Endothelial cell of umbilical vein (primary cell): ENCODE results near the gene PTPRO.

Source experiments
- JUN ChIP-seq: IDR thresholded peaks from 2 replicates; pipeline ENCODE4 v1.6.1; 2011; ENCODE audit warnings: borderline replicate concordance, low read depth; ENCODE audit not compliant: insufficient read length, insufficient read depth
- POLR2A ChIP-seq: IDR thresholded peaks from 2 replicates; pipeline ENCODE4 v1.6.1; 2012; ENCODE audit warnings: low read depth, mild to moderate bottlenecking, control low read depth, low read length
- POLR2AphosphoS5 ChIP-seq: IDR thresholded peaks from 2 replicates; pipeline ENCODE4 v1.6.1; 2012; ENCODE audit warnings: low read depth, mild to moderate bottlenecking, control low read depth, low read length, moderate library complexity; ENCODE audit not compliant: insufficient read depth
- TF ChIP-seq, protein P1 (sequence below), 2 donors: IDR thresholded peaks; 1 replicate in 1 of 2; 2 replicates in 1 of 2; pipeline ENCODE4 v1.5.1; 2011; ENCODE audit warnings: low read length in 2 of 2, mild to moderate bottlenecking in 2 of 2, moderate library complexity in 2 of 2, control low read depth in 1 of 2, inconsistent platforms in 1 of 2, low read depth in 1 of 2; ENCODE audit not compliant: insufficient read depth in 1 of 2; ENCODE audit errors: extremely low read depth in 1 of 2

DNA sequence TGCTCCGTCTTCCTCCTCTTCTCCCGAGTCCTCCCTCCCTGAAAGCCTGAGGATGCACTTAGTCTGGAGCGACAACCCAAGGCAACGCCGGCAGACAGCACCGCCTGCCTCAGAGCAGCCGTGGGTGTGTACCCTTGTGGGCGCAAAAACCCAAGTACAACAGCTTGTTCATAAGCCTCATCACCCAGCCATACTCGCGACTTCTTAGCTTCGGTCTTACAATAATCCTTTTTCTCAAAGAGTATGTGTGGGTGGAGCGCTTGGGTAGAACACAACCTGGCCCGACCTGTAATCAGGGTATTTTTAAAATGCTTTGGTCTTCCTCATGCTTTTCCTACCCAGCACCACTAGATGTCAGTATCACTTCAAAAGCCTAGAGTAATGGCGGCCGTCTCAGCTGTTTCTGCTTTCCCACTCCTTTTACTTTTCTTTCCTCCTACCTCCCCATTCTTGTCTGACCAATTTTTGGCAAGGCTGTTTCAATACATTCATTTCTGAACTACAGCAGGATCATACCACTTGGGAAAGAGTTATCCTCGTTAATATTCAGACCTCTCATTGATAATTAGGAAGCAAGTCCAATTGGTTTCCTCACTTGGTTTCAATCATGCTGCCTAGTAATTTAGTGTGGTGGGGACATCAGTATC is 268.0 kb downstream of the PTPRO start:
- TF ChIP-seq JUN (no peak), POLR2A (no peak), POLR2AphosphoS5 (no peak)
- TF ChIP-seq, protein P1, sequence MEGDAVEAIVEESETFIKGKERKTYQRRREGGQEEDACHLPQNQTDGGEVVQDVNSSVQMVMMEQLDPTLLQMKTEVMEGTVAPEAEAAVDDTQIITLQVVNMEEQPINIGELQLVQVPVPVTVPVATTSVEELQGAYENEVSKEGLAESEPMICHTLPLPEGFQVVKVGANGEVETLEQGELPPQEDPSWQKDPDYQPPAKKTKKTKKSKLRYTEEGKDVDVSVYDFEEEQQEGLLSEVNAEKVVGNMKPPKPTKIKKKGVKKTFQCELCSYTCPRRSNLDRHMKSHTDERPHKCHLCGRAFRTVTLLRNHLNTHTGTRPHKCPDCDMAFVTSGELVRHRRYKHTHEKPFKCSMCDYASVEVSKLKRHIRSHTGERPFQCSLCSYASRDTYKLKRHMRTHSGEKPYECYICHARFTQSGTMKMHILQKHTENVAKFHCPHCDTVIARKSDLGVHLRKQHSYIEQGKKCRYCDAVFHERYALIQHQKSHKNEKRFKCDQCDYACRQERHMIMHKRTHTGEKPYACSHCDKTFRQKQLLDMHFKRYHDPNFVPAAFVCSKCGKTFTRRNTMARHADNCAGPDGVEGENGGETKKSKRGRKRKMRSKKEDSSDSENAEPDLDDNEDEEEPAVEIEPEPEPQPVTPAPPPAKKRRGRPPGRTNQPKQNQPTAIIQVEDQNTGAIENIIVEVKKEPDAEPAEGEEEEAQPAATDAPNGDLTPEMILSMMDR (IDR thresholded peaks at IDR 0.05; ENCODE audit: extremely low read depth in 1 of 2, insufficient read depth in 1 of 2, low read depth in 1 of 2, low read length in 2 of 2) = peak; percentile 79 to 80
